CD4-positive, alpha-beta T cell (primary cell): ENCODE measurements around the gene FRYL. TPM values are rescaled to one million over a fixed set of nuclear protein-coding genes. Genes with fewer than 3 reads are reported as not detected.
"Not testable (repeated sequence)": the region's sequence is repeated elsewhere in the genome, so short reads cannot be mapped to it uniquely, and the experiment has no call there.

ENCODE experiments used
- ATAC-seq: fragments of 200-7000 bp; cut with Tn5 transposase; one replicate; pipeline ENCODE4 v1.10.0; 2022; ENCODE audit warnings: mild to moderate bottlenecking; ENCODE audit not compliant: poor library complexity
- CTCF ChIA-PET: fragments of 350-600 bp; sonication (Branson Sonifier 250); formaldehyde crosslinking; loops from one replicate; lab custom pipeline; 2021; ENCODE audit warnings: antibody characterized with exemption, inconsistent platforms; lab: Charles Lee
- POLR2A ChIA-PET: fragments of 350-600 bp; sonication (Branson Sonifier 250); formaldehyde crosslinking; loops from one replicate; lab custom pipeline; 2021; ENCODE audit warnings: antibody characterized with exemption, inconsistent platforms; lab: Charles Lee
- DNase-seq, 14 experiments: peaks; one replicate each; pipeline ENCODE4 v3.0.0-alpha.2; 2013 to 2020; ENCODE audit warnings: mixed read lengths in 2 of 14
- H3K27ac ChIP-seq, 2 donors: one replicate each; pipeline versions ENCODE4 v1.5.1 to v1.7.0; 2013; ENCODE audit warnings: low read length in 2 of 2, low read depth in 1 of 2, mild to moderate bottlenecking in 1 of 2
- H3K27me3 ChIP-seq, 2 experiments: 1 replicate in 1 of 2; 2 replicates in 1 of 2; pipeline versions ENCODE4 v1.6.1 to v1.7.0; 2013; ENCODE audit warnings: low read length in 2 of 2, control low read depth in 1 of 2, mild to moderate bottlenecking in 1 of 2, moderate library complexity in 1 of 2; ENCODE audit not compliant: insufficient read depth in 2 of 2, control insufficient read depth in 1 of 2
- H3K36me3 ChIP-seq: one replicate; pipeline ENCODE4 v1.6.1; 2013; ENCODE audit warnings: low read length, control low read depth; ENCODE audit not compliant: insufficient read depth
- H3K4me1 ChIP-seq: one replicate; pipeline ENCODE4 v1.6.1; 2013; ENCODE audit warnings: low read length, control low read depth; ENCODE audit not compliant: insufficient read depth
- H3K4me3 ChIP-seq: one replicate; pipeline ENCODE4 v1.5.1; 2013; ENCODE audit warnings: mild to moderate bottlenecking, low read length, moderate library complexity
- H3K9me3 ChIP-seq, 2 experiments: 1 replicate in 1 of 2; 2 replicates in 1 of 2; pipeline versions ENCODE4 v1.6.1 to v1.7.0; 2013; ENCODE audit warnings: low read length in 2 of 2, mild to moderate bottlenecking in 2 of 2, control low read depth in 1 of 2, moderate library complexity in 1 of 2; ENCODE audit not compliant: control insufficient read depth in 1 of 2, insufficient read depth in 1 of 2
- H3K27ac Mint-ChIP-seq: one replicate; pipeline ENCODE4 v1.8.0; 2020; ENCODE audit warnings: mixed read lengths
- H3K27me3 Mint-ChIP-seq: one replicate; pipeline ENCODE4 v1.8.0; 2021; ENCODE audit warnings: mixed read lengths
- H3K36me3 Mint-ChIP-seq: one replicate; pipeline ENCODE4 v1.8.0; 2021; ENCODE audit warnings: low read depth, mixed read lengths
- H3K4me1 Mint-ChIP-seq: one replicate; pipeline ENCODE4 v1.8.0; 2021; ENCODE audit warnings: low read depth, mixed read lengths
- H3K4me3 Mint-ChIP-seq: one replicate; pipeline ENCODE4 v1.8.0; 2020; ENCODE audit warnings: mild to moderate bottlenecking, mixed read lengths
- H3K9me3 Mint-ChIP-seq: one replicate; pipeline ENCODE4 v1.8.0; 2020; ENCODE audit warnings: mixed read lengths
- intact Hi-C, 2 experiments: fragments of 100-400 bp; cut with DNase I in 1 of 2; cut with micrococcal nuclease in 1 of 2; formaldehyde crosslinking; loops; one replicate each; pipeline versions ENCODE4 v1.15.1 to v1.9.0; 2023 to 2025; cut with DNase I, micrococcal nuclease
- total RNA-seq, 174 experiments: library from RNA in 2 of 174; stranded (reverse) in 2 of 174; gene quantifications; one replicate each; pipeline ENCODE4 v1.2.3 and lab custom pipeline; 2021 to 2026
- TF ChIP-seq, protein P1 (sequence below): fragments of 200-600 bp; IDR thresholded peaks from one replicate; pipeline ENCODE4 v1.8.0; 2022; ENCODE audit warnings: antibody characterized with exemption, mild to moderate bottlenecking

FRYL gene
- total RNA-seq, 2 experiments from 2014 or later: 86.1 to 87.7 TPM

GRCh38 chr4:48816971-48817370 lies 36.9 kb upstream of the FRYL start:
- DNase-seq (no peak), ATAC-seq (no peak)
- Mint-ChIP-seq H3K36me3 (no peaks in the 10 kb centered on the region), H3K4me3 (no peak overlapping the region), H3K9me3 (no peaks in the 10 kb centered on the region), H3K4me1 (no peaks in the 10 kb centered on the region), H3K27ac (no peak overlapping the region), H3K27me3 (peaks cover 11% of the 10 kb centered on the region)
- no peaks in the 10 kb centered on the region for H3K4me1 ChIP-seq
- H3K27me3 ChIP-seq: peaks cover 0 to 3% of the 10 kb centered on the region in 2 experiments
- H3K9me3 ChIP-seq: no peaks in the 10 kb centered on the region
- intact Hi-C loops: no loop called here
- TF ChIP-seq, protein P1, sequence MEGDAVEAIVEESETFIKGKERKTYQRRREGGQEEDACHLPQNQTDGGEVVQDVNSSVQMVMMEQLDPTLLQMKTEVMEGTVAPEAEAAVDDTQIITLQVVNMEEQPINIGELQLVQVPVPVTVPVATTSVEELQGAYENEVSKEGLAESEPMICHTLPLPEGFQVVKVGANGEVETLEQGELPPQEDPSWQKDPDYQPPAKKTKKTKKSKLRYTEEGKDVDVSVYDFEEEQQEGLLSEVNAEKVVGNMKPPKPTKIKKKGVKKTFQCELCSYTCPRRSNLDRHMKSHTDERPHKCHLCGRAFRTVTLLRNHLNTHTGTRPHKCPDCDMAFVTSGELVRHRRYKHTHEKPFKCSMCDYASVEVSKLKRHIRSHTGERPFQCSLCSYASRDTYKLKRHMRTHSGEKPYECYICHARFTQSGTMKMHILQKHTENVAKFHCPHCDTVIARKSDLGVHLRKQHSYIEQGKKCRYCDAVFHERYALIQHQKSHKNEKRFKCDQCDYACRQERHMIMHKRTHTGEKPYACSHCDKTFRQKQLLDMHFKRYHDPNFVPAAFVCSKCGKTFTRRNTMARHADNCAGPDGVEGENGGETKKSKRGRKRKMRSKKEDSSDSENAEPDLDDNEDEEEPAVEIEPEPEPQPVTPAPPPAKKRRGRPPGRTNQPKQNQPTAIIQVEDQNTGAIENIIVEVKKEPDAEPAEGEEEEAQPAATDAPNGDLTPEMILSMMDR: no peak
- no peak overlapping the region for H3K27ac ChIP-seq
- no peaks in the 10 kb centered on the region for H3K36me3 ChIP-seq
- ChIA-PET CTCF (no interaction called here), POLR2A (no interaction called here)
- no peak overlapping the region for H3K4me3 ChIP-seq

GRCh38 chr4:48816297-48816696 lies 36.2 kb upstream of the FRYL start:
- H3K4me1 ChIP-seq, H3K9me3 ChIP-seq, intact Hi-C loops, H3K27ac ChIP-seq, H3K9me3 Mint-ChIP-seq, H3K4me3 ChIP-seq, DNase-seq, H3K36me3 ChIP-seq, H3K4me1 Mint-ChIP-seq, ATAC-seq, H3K27ac Mint-ChIP-seq, H3K27me3 ChIP-seq, H3K4me3 Mint-ChIP-seq, H3K36me3 Mint-ChIP-seq, CTCF ChIA-PET: not testable (repeated sequence)
- H3K27me3 Mint-ChIP-seq: peaks cover 11% of the 10 kb centered on the region
- POLR2A ChIA-PET: interaction anchor here (1.2 kb wide), 1 partner anchor 87 kb away, joined by 4 read pairs; no protein-coding TSS in a partner anchor

GRCh38 chr4:48815483-48815882 lies 35.4 kb upstream of the FRYL start:
- Mint-ChIP-seq H3K9me3 (no peaks in the 10 kb centered on the region), H3K4me3 (no peak overlapping the region), H3K27me3 (peaks cover 11% of the 10 kb centered on the region), H3K4me1 (no peaks in the 10 kb centered on the region), H3K27ac (no peak overlapping the region), H3K36me3 (no peaks in the 10 kb centered on the region)
- Histone ChIP-seq H3K36me3 (no peaks in the 10 kb centered on the region), H3K27ac (no peak overlapping the region), H3K4me3 (no peak overlapping the region), H3K27me3 (peaks cover 0 to 3% of the 10 kb centered on the region in 2 experiments), H3K9me3 (no peaks in the 10 kb centered on the region), H3K4me1 (no peaks in the 10 kb centered on the region)
- TF ChIP-seq, protein P1: no peak
- intact Hi-C loops: no loop called here
- DNase-seq (peak in 1 of 14 experiments; percentile 5), ATAC-seq (no peak)
- CTCF ChIA-PET: no interaction called here
- POLR2A ChIA-PET: interaction anchor here (1.2 kb wide), 1 partner anchor 86 kb away, joined by 4 read pairs; no protein-coding TSS in a partner anchor

DNA sequence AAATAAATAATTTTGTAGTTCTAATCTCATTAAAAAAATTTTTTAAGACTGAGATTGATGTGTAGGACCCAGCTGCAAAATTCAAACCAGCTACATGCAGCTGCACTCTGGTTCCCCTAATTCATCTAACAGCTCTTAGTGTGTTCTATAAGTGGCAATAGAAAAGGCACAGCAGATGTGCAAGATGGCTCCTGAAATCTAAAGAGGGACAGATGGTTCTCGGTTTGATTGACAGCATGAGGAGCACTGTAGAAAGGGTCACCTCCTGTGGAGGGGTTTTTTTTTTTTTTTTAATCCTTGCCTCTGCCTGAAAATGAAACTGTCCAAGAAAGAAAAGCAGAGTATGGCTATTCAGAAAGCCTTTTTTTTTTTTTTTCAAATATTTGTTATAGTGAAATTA lies 33.9 kb upstream of the FRYL start:
- Histone ChIP-seq H3K36me3 (no peaks in the 10 kb centered on the region), H3K4me1 (no peaks in the 10 kb centered on the region), H3K4me3 (no peak overlapping the region), H3K27ac (no peak overlapping the region), H3K27me3 (peaks cover 0 to 3% of the 10 kb centered on the region in 2 experiments), H3K9me3 (no peaks in the 10 kb centered on the region)
- DNase-seq: no peak
- ChIA-PET POLR2A (interaction anchor here (0.8 to 1.2 kb wide), 2 partner anchors 17 to 128 kb away, joined by 3 read pairs; no protein-coding TSS in a partner anchor), CTCF (no interaction called here)
- peaks cover 11% of the 10 kb centered on the region for H3K27me3 Mint-ChIP-seq
- no peaks in the 10 kb centered on the region for H3K36me3 Mint-ChIP-seq
- H3K27ac Mint-ChIP-seq: no peak overlapping the region
- H3K4me3 Mint-ChIP-seq: no peak overlapping the region
- TF ChIP-seq, protein P1: no peak
- intact Hi-C loops: no loop called here
- H3K4me1 Mint-ChIP-seq: no peaks in the 10 kb centered on the region
- no peaks in the 10 kb centered on the region for H3K9me3 Mint-ChIP-seq
- ATAC-seq: no peak
